ENCODE data around the gene AIG1.
"Not testable (repeated sequence)": the region's sequence is repeated elsewhere in the genome, so short reads cannot be mapped to it uniquely, and the experiment has no call there.

The AIG1 gene

GRCh38 chr6:143332153-143332845 is 271.6 kb downstream of the AIG1 start:
- no peak for DNase-seq (ENCODE audit: low read depth)

GRCh38 chr6:143333081-143333480 is 272.4 kb downstream of the AIG1 start:
- no peak for DNase-seq (ENCODE audit: low read depth)

GRCh38 chr6:143333749-143334520 is 273.2 kb downstream of the AIG1 start:
- DNase-seq (ENCODE audit: low read depth) = no peak

- DNase-seq (ENCODE audit: low read depth) = no peak
These were observed 275.2 kb downstream of the AIG1 start for GRCh38 chr6:143335865-143336264.

DNA sequence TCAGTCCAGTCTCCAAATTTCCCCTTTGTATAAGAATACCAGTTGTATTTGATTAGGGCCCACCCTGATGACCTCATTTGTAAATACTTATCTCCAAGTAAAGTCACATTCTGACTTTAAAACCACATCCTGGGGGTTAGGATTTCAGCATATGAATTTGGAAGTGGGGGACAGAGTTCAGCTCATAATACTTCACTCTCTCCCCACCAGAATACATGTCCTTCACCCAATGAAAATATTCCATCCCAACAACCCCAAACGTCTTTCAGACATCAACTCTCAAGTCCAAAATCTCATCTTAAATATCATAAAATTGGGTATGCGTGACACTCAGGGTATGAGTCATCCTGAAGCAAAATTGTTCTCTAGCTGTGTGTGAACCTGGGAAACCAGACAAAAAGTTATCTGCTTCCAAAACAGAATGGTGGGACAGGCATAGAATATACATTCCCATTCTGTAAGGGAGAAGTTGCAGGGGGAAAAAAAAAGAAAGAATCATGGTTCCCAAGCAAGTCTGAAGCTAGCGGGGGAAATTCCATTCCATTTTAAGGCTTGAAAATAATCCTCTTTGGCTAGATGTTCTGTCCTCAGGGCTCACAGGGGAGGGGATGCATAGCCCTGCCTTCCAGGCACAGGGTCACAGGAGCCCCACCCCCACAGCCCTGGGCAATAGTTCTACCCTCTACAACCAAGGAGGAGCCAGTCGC is 275.9 kb downstream of the AIG1 start:
- no peak for DNase-seq (ENCODE audit: low read depth)

- DNase-seq (ENCODE audit: low read depth) = peak; percentile 22
These were observed 276.7 kb downstream of the AIG1 start for GRCh38 chr6:143337201-143337949.

- no peak for DNase-seq (ENCODE audit: low read depth)
These were observed 278.5 kb downstream of the AIG1 start for GRCh38 chr6:143339223-143339622.

GRCh38 chr6:143345477-143345876 is 284.8 kb downstream of the AIG1 start:
- DNase-seq (ENCODE audit: low read depth) = not testable (repeated sequence)

DNA sequence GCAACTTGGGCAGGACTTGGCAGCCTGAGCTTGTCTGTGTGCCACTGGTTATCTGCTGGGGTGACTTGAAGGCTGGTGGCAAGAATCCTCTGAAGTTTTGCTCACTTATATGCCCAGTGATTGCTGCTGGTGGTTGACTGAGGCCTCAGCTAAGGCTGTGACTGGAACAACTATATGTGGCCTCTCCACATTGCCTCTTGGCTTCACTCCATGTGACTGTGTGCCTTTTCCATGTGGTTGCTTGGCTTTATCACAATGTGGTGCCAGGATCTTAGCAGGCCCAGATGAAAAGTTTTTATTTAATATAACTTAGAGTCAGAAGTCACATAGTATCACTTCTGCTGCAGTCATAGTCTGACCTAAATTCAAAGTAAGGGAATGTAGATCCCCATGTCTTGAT is 285.3 kb downstream of the AIG1 start:
- no peak for DNase-seq (ENCODE audit: low read depth)

- DNase-seq (ENCODE audit: low read depth) = no peak
These were observed 287.8 kb downstream of the AIG1 start for GRCh38 chr6:143348531-143348930.

- no peak for DNase-seq (ENCODE audit: low read depth)
These were observed 288.8 kb downstream of the AIG1 start for GRCh38 chr6:143349530-143349929.

DNA sequence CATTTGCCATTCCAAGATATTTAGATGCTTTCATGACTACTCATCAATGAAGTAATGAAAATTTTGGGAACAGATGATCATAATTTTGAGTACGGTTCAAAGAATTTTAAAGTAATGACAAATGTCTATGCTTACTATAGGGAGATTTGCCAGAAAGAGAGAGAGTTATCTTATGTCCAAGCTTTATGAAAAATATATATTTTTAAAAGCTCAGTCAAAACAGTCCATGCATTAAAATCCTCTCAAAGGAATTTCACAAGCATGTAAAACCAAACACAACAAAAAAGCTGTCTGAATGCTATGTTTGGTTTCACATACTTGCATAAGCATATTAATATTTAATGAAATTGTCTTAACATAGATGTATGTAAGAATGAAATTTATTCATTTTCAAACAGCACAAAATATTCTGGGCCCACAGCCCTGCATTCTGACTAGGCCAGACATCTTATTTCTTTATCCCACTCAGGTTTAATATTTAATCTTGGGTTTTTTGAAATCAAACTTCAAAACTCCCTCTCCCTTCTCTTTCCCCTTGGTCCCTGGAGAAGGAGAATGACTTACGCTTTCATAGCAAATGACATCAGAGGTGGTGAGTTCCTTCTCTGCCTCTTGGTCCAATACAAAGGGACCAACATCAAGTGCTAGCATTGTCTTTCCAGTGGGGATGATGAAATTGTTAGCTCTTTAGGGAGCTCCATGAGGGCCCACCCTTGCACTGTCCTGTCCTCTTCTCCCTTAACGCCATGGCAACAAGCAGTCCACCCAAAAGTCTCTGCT is 295.6 kb downstream of the AIG1 start:
- no peak for DNase-seq (ENCODE audit: low read depth)

DNA sequence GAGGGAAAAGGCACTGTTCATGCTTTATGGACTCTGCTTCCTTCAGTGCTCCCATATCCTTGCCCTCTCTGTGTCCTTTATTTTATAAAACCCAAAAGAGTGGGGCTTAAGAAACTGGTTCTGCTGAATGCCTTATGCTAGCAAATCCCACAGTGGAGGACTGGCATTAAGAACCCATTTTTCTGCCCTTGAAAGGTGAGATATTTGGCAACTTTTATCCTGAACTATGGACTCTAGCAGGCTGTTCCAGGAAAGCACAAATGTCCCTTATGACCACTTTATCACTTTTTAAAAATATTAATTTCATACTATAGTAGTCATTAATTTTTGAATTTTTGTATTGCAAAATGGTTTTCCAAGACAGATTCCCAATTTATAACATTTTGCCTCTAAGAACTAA is 296.5 kb downstream of the AIG1 start:
- DNase-seq (ENCODE audit: low read depth) = no peak

DNA sequence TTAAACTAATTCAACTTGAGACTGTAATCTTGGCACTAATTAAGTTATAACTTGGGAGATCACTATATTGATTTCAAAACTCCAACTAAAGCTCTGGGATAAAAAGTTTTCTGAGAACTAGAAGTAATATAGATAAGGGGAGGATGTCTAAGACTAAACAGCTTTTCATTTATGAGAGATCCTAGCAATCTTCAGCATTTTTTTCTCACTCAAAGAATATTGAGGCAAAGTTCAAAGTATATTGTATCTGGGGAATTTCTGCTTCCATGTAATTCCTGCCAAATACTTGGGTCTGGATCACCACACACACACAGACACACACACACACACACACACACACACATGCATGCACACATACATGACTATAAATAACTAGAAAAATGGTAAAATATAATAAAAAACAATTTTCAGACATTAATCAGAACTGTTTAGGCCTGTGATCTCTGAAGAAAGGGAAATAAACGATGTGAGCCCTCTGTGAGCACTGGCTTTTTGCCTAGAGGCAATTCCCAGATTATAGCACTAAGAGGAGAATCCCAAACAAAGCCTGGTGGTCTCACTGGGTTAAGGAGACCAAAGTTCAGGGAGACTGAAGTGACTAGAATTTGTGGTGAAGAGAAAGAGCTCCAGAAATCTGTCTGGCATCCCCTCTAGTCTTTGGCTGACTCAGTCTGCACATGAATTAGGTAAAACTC is 297.0 kb downstream of the AIG1 start:
- no peak for DNase-seq (ENCODE audit: low read depth)

DNA sequence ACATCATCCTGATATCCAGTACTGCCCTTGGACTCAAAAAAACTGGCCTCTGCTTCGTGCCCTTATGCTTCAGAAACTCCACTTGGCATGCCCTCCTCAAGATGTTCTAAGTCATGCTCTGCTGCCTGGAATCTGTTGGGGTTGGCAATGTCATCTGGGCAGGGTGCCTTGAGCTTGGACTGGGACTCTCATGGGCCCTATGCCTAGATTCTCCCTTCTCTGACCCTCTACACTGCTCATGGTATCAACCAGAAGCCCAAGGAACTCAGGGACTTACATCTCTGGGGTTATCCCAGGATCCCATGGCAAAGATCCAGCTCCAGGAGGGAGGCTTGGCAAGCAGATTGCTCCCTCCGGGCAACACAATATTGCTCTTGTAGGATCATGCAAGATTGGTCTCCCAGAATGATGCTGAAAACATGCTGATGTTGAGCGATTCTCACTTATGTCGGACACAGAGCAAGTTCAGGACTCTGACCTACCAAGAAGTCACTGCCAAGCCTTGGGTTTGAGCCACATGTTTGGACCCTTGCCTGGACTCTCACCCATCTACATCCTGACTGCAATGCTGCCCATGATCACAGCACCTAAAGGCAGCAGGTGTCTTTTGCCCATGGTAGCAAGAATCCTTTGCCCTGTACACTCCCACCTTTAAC is 301.0 kb downstream of the AIG1 start:
- DNase-seq (ENCODE audit: low read depth) = no peak

DNA sequence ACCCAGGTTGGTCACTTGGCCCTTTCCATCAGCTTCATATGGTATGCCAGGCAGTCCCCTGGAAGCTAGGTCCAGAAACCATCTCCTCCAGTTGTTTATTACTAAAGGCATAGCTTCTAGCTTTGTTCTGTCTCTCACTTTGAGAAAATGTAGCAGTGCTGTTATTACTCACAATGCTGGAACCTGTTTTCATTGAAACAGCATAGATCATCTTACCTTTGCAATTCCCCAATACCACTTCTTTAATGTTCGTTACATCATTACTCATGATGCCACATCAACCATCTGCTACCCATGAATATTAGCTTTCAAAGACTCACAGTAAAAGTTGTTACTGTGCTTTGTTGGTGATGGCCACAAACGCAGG is 301.5 kb downstream of the AIG1 start:
- DNase-seq (ENCODE audit: low read depth) = no peak

DNA sequence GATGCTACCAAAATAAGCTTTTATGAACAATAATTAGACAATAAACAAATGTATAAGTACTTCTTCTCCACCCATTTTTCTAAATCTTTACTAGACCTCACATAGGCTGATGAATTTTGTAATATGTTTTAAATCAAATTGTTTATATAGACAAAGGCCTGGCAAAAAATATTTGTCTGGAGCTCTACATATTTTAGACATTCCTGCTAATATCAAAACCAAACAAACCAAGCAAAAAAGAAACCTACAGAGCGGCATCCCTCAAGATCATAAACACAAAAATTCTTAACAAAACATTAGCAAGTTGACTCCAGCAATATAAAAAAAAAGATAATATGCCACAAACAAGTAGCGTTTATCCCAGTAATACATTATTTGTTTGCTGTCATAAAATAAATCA is 302.6 kb downstream of the AIG1 start:
- no peak for DNase-seq (ENCODE audit: low read depth)

DNA sequence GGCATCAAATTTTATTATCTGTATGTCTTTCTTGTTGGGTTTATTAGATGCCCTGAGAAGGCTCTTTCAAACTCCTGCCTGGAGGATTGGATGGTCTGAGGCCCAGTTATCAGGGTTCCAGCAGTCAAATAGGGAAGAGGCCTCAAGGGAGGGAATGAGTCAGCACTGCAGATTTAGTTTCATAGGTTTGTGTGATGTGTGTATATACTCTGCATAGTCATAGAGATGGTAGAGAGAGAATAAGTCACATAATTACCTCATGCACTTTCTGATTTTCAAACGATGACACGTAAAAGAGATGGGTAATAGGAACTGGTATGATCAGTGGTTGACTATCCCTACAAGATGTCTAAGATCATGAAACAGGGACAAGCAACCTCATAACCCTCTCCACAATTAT is 307.7 kb downstream of the AIG1 start:
- no peak for DNase-seq (ENCODE audit: low read depth)

GRCh38 chr6:143369971-143370370 is 309.3 kb downstream of the AIG1 start:
- no peak for DNase-seq (ENCODE audit: low read depth)

DNA sequence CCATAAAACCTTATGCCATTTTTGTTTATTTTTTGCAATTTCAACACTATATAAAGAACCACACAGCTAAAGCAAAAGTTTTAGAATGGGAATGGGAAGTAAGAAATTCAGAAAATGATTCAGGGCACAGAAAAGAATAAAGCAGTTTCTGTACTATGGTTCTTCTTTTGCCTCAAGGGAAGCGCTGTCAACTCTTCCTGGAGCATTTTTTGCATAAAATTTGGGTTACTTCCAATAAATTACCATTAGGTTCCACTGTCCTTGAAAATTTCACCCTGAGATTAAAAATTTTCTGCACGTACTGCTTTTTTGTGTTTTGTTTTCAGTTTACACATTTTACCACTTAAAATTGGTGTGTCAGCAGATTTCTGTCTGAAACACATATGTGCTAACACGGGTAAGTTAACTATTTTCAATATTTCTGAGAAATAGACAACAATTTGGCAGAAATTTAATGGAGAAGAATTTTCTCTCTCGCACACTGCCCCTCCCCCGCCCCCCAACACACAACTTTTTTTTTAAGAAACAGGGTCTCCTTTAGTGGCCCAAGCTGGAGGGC is 310.2 kb downstream of the AIG1 start:
- DNase-seq (ENCODE audit: low read depth) = no peak
